Measurements from ENCODE around the gene CCNB1IP1.
"Not testable (repeated sequence)": the region's sequence is repeated elsewhere in the genome, so short reads cannot be mapped to it uniquely, and the experiment has no call there.

CCNB1IP1 gene

GRCh38 chr14:20332788-20333493 lies at the start of gene CCNB1IP1:
CCNB1IP1 (minus strand) TSS chr14:20333279; CDS start chr14:20316523, 16,756 bp downstream.
- peak; percentile 74 for DNase-seq

GRCh38 chr14:20382526-20382925 lies 49.4 kb upstream of the CCNB1IP1 start:
- no peak for DNase-seq

GRCh38 chr14:20381341-20381740 lies 48.3 kb upstream of the CCNB1IP1 start:
- DNase-seq = no peak

GRCh38 chr14:20380681-20381080 lies 47.6 kb upstream of the CCNB1IP1 start:
- no peak for DNase-seq

GRCh38 chr14:20379743-20380142 lies 46.7 kb upstream of the CCNB1IP1 start:
- no peak for DNase-seq

GRCh38 chr14:20377171-20377570 lies 44.1 kb upstream of the CCNB1IP1 start:
- DNase-seq = no peak

- no peak for DNase-seq
Measured at GRCh38 chr14:20376071-20376588, 43.1 kb upstream of the CCNB1IP1 start.

GRCh38 chr14:20375471-20375870 lies 42.4 kb upstream of the CCNB1IP1 start:
- no peak for DNase-seq

- no peak for DNase-seq
Measured at GRCh38 chr14:20372796-20373195, 39.7 kb upstream of the CCNB1IP1 start.

GRCh38 chr14:20365928-20366327 lies 32.8 kb upstream of the CCNB1IP1 start:
- no peak for DNase-seq

- not testable (repeated sequence) for DNase-seq
Measured at GRCh38 chr14:20358474-20358873, 25.4 kb upstream of the CCNB1IP1 start.

- no peak for DNase-seq
Measured at GRCh38 chr14:20356422-20356821, 23.3 kb upstream of the CCNB1IP1 start.

- DNase-seq = no peak
Measured at GRCh38 chr14:20350860-20351259, 17.8 kb upstream of the CCNB1IP1 start.

GRCh38 chr14:20350282-20350681 lies 17.2 kb upstream of the CCNB1IP1 start:
- no peak for DNase-seq

GRCh38 chr14:20347747-20348146 lies 14.7 kb upstream of the CCNB1IP1 start:
- no peak for DNase-seq

GRCh38 chr14:20346713-20347112 lies 13.6 kb upstream of the CCNB1IP1 start:
- DNase-seq = no peak

GRCh38 chr14:20345366-20345765 lies 12.3 kb upstream of the CCNB1IP1 start:
- DNase-seq = no peak

- DNase-seq = no peak
Measured at GRCh38 chr14:20343862-20344220, 10.8 kb upstream of the CCNB1IP1 start.

GRCh38 chr14:20343092-20343861 lies 10.2 kb upstream of the CCNB1IP1 start, which contains the start of gene PARP2:
PARP2 (plus strand) TSS chr14:20343635; CDS start chr14:20343642, 7 bp downstream.
- DNase-seq = peak; percentile 99

GRCh38 chr14:20341646-20342045 lies 8.6 kb upstream of the CCNB1IP1 start:
- DNase-seq = no peak

GRCh38 chr14:20341032-20341431 lies 8.0 kb upstream of the CCNB1IP1 start:
- not testable (repeated sequence) for DNase-seq

GRCh38 chr14:20334017-20334416 lies 938 bp upstream of the CCNB1IP1 start:
- DNase-seq = no peak

GRCh38 chr14:20333494-20333841 lies 389 bp upstream of the CCNB1IP1 start:
- DNase-seq = no peak

GRCh38 chr14:20332431-20332787 lies 670 bp downstream of the CCNB1IP1 start:
- no peak for DNase-seq

Measured in NCI-H1417 treated with DMSO at 0.1 percent for 48 hours (cell line).